ENCODE measurements around the gene TFAP2A.

- TF ChIP-seq POLR2A (IDR thresholded peaks at IDR 0.05) (no peak), POLR2AphosphoS5 (IDR thresholded peaks at IDR 0.05) (no peak)
- TF ChIP-seq, protein P1, sequence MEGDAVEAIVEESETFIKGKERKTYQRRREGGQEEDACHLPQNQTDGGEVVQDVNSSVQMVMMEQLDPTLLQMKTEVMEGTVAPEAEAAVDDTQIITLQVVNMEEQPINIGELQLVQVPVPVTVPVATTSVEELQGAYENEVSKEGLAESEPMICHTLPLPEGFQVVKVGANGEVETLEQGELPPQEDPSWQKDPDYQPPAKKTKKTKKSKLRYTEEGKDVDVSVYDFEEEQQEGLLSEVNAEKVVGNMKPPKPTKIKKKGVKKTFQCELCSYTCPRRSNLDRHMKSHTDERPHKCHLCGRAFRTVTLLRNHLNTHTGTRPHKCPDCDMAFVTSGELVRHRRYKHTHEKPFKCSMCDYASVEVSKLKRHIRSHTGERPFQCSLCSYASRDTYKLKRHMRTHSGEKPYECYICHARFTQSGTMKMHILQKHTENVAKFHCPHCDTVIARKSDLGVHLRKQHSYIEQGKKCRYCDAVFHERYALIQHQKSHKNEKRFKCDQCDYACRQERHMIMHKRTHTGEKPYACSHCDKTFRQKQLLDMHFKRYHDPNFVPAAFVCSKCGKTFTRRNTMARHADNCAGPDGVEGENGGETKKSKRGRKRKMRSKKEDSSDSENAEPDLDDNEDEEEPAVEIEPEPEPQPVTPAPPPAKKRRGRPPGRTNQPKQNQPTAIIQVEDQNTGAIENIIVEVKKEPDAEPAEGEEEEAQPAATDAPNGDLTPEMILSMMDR (IDR thresholded peaks at IDR 0.05) = no peak
These were observed 7.8 kb upstream of the TFAP2A start for GRCh38 chr6:10422737-10423034.
